GM21717 (cell line): ENCODE results near the gene SEMA3A.

Experiments used
- ATAC-seq: cut with Tn5 transposase; IDR thresholded peaks from one replicate; pipeline ENCODE4 v1.9.1; 2021; ENCODE audit warnings: mild to moderate bottlenecking, moderate library complexity; ENCODE audit not compliant: unreplicated experiment

SEMA3A gene

GRCh38 chr7:83937930-83938329 lies 256.7 kb downstream of the SEMA3A start:
- no peak for ATAC-seq

GRCh38 chr7:83936056-83936708 lies 258.4 kb downstream of the SEMA3A start:
- ATAC-seq = peak; percentile 75

GRCh38 chr7:83934118-83934734 lies 260.4 kb downstream of the SEMA3A start:
- ATAC-seq = no peak

- no peak for ATAC-seq
Measured at GRCh38 chr7:83931968-83932367, 262.6 kb downstream of the SEMA3A start.

GRCh38 chr7:83930262-83930661 lies 264.3 kb downstream of the SEMA3A start:
- ATAC-seq = no peak

GRCh38 chr7:83925860-83926259 lies 268.7 kb downstream of the SEMA3A start:
- peak; percentile 84 for ATAC-seq

- no peak for ATAC-seq
Measured at GRCh38 chr7:83921941-83922607, 272.5 kb downstream of the SEMA3A start.

- no peak for ATAC-seq
Measured at GRCh38 chr7:83921271-83921940, 273.2 kb downstream of the SEMA3A start.

GRCh38 chr7:83918142-83918541 lies 276.4 kb downstream of the SEMA3A start:
- ATAC-seq = no peak

- ATAC-seq = no peak
Measured at GRCh38 chr7:83913174-83913573, 281.4 kb downstream of the SEMA3A start.

GRCh38 chr7:83908526-83908925 lies 286.1 kb downstream of the SEMA3A start:
- ATAC-seq = no peak
